Spinal cord (tissue), 10 donors: ENCODE data around the gene AFF2. TPM values are rescaled to one million over a fixed set of nuclear protein-coding genes. Genes with fewer than 3 reads are reported as not detected.
A peak's percentile ranks its signal among the peaks of the same experiment; 100 is the strongest.

Experiments used
- DNase-seq, 6 donors: peaks; one replicate each; pipeline versions ENCODE4 v3.0.0 to v3.0.0-alpha.2; 2013 to 2015; ENCODE audit warnings: low spot score in 6 of 6, low read depth in 4 of 6
- H3K27ac ChIP-seq: one replicate; pipeline ENCODE4 v1.5.1; 2013; ENCODE audit warnings: low read depth, low read length, control low read depth
- H3K27me3 ChIP-seq: one replicate; pipeline ENCODE4 v1.6.1; 2013; ENCODE audit warnings: low read length; ENCODE audit not compliant: control insufficient read depth, insufficient read depth
- H3K36me3 ChIP-seq: one replicate; pipeline ENCODE4 v1.6.1; 2013; ENCODE audit warnings: low read length; ENCODE audit not compliant: control insufficient read depth, insufficient read depth
- H3K4me1 ChIP-seq: one replicate; pipeline ENCODE4 v1.6.1; 2013; ENCODE audit warnings: low read length; ENCODE audit not compliant: control insufficient read depth, insufficient read depth
- H3K4me3 ChIP-seq: one replicate; pipeline ENCODE4 v1.5.1; 2013; ENCODE audit warnings: low read depth, low read length, control low read depth
- H3K9me3 ChIP-seq: one replicate; pipeline ENCODE4 v1.6.1; 2013; ENCODE audit warnings: low read length; ENCODE audit not compliant: control insufficient read depth, insufficient read depth
- WGBS: methylation state at CpG from one replicate; pipeline ENCODE4 v1.1.5; 2013; ENCODE audit warnings: missing lambda C conversion rate; ENCODE audit not compliant: insufficient coverage; 5-methylcytosine and 5-hydroxymethylcytosine counted together
- polyA plus RNA-seq, 2 donors: library from polyadenylated mRNA; unstranded; fragments of 120-200 nt; gene quantifications; one replicate each; pipeline ENCODE4 v1.2.1, GENCODE V29; 2013; ENCODE audit not compliant: insufficient read length in 2 of 2
- total RNA-seq, 2 donors: library from RNA; depleted of rRNA in 1 of 2; stranded (reverse); fragments of 120-200 nt in 1 of 2; fragments of >200 nt in 1 of 2; gene quantifications; one replicate each; pipeline versions ENCODE4 v1.2.3 to v1.2.4, GENCODE V29; 2013 to 2014
- donor health status: healthy.

Gene AFF2
- total and polyA plus RNA-seq, 4 donors: 14.5 to 49.8 (median 33.1) TPM

DNA sequence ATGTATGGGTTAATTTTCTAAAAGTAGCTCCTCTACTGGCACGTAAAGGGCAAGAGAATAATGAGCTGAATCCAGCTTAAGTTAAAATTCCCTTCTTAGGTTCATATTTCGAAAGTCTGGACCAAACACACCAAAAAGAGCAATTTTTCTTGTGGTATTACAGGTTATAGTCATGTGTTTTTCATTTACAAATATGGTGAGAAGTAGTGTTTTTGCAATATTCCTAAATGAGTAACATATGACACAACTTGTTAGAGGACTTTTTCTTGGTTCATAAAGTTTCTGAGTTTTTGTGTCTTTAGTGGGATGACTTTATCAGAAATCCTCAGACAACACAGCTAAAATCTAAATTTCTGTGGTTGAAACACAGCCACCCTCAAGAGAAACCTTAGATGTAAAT, 172.1 kb downstream of the AFF2 start:
- Histone ChIP-seq H3K4me3 (no peak overlapping the region), H3K27me3 (no peaks in the 10 kb centered on the region), H3K4me1 (no peaks in the 10 kb centered on the region), H3K27ac (no peak overlapping the region), H3K9me3 (peaks cover 3% of the 10 kb centered on the region), H3K36me3 (no peaks in the 10 kb centered on the region)
- DNase-seq: no peak
- no CpG with 5 or more reads among the region's 2 CpGs for WGBS

- no CpG with 5 or more reads among the region's 1 CpG for WGBS
- Histone ChIP-seq H3K4me3 (no peak overlapping the region), H3K36me3 (no peaks in the 10 kb centered on the region), H3K27ac (no peak overlapping the region), H3K4me1 (no peaks in the 10 kb centered on the region), H3K9me3 (no peaks in the 10 kb centered on the region), H3K27me3 (no peaks in the 10 kb centered on the region)
- DNase-seq: no peak
Observed at GRCh38 chrX:148681605-148682004, 181.2 kb downstream of the AFF2 start.

- WGBS: 84% methylated on average over 4 of the region's 4 CpGs
- H3K9me3 ChIP-seq: no peaks in the 10 kb centered on the region
- H3K4me3 ChIP-seq: no peak overlapping the region
- H3K4me1 ChIP-seq: no peaks in the 10 kb centered on the region
- H3K27me3 ChIP-seq: no peaks in the 10 kb centered on the region
- no peak overlapping the region for H3K27ac ChIP-seq
- DNase-seq: no peak
- no peaks in the 10 kb centered on the region for H3K36me3 ChIP-seq
Observed at GRCh38 chrX:148682206-148682605, 181.8 kb downstream of the AFF2 start.

DNA sequence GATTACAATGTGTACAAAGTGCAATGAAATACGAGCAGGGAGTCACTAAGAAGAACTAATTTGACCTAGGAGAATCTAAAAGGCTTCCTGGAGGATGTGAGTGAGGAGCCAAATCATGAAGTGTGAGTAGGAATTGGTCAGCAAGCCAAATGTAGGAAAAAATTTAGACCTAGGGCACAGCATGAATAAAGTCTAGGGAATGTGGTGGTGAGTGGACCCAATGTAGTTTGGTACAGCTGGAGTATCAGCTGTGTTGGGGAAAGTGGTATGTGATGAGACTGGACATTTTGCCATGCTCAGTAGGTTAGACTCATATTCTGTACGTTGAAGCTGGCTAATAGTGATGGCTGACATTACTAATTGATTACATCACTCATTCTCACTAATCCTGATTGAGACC, 191.0 kb downstream of the AFF2 start:
- no peak for DNase-seq
- H3K36me3 ChIP-seq: no peaks in the 10 kb centered on the region
- H3K27ac ChIP-seq: no peak overlapping the region
- H3K9me3 ChIP-seq: no peaks in the 10 kb centered on the region
- 56% methylated on average over 1 of the region's 2 CpGs for WGBS
- H3K4me1 ChIP-seq: no peaks in the 10 kb centered on the region
- H3K27me3 ChIP-seq: no peaks in the 10 kb centered on the region
- H3K4me3 ChIP-seq: no peak overlapping the region

DNA sequence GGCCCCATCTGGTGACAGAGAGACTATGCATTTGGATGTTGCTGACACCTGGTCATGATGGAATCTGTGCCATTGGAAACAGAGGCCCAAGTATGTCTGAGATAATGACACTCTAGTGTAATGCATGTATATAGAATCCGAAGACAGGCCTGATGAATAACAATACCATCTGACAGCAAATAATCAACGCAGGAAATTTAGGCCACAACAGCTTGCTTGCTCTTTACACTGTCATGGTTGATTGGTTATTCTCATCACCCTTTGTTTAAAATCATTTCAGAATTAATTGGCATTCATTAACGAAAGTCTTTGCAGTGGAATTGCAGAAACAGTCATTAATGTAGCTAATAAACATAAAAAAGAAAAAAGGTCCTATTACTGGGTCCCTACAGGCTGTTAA, 194.8 kb downstream of the AFF2 start:
- DNase-seq: peak in 2 of 6 donors; percentile 36 to 74
- no peaks in the 10 kb centered on the region for H3K4me1 ChIP-seq
- no CpG with 5 or more reads among the region's 3 CpGs for WGBS
- no peaks in the 10 kb centered on the region for H3K27me3 ChIP-seq
- no peaks in the 10 kb centered on the region for H3K9me3 ChIP-seq
- no peaks in the 10 kb centered on the region for H3K36me3 ChIP-seq
- H3K27ac ChIP-seq: no peak overlapping the region
- H3K4me3 ChIP-seq: no peak overlapping the region

GRCh38 chrX:148698221-148698620, 197.8 kb downstream of the AFF2 start:
- no peak for DNase-seq
- no peaks in the 10 kb centered on the region for H3K36me3 ChIP-seq
- H3K9me3 ChIP-seq: no peaks in the 10 kb centered on the region
- no peak overlapping the region for H3K4me3 ChIP-seq
- H3K27me3 ChIP-seq: no peaks in the 10 kb centered on the region
- WGBS: no CpG with 5 or more reads among the region's 3 CpGs
- H3K27ac ChIP-seq: no peak overlapping the region
- no peaks in the 10 kb centered on the region for H3K4me1 ChIP-seq

GRCh38 chrX:148700021-148700420, 199.6 kb downstream of the AFF2 start:
- Histone ChIP-seq H3K4me3 (no peak overlapping the region), H3K27me3 (no peaks in the 10 kb centered on the region), H3K36me3 (no peaks in the 10 kb centered on the region), H3K27ac (no peak overlapping the region), H3K9me3 (no peaks in the 10 kb centered on the region), H3K4me1 (no peaks in the 10 kb centered on the region)
- 29% methylated on average over 1 of the region's 2 CpGs for WGBS
- peak in 1 of 6 donors; percentile 7 for DNase-seq

DNA sequence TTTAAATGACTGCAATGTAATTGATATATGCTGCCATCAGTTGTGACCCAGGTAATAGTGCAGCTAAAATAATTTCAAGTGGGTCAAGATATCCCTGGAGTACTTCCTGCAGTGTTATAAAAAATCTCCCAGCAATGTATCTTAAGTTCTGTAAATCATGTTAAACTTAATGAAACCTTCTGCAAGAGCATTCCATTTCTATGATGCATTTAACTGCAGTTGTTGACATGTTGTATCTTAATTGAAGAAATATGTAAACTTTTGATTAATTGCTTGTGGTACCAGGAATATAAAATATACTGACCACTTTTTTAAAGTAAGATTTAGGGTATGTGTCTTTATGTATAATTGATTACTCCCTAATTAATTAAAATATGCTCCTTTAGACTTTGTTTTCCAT, 213.6 kb downstream of the AFF2 start:
- no peak for DNase-seq
- H3K27ac ChIP-seq: no peak overlapping the region

GRCh38 chrX:148715361-148715760, 214.9 kb downstream of the AFF2 start:
- Histone ChIP-seq H3K36me3 (no peaks in the 10 kb centered on the region), H3K27ac (no peak overlapping the region), H3K27me3 (no peaks in the 10 kb centered on the region), H3K4me1 (no peaks in the 10 kb centered on the region), H3K9me3 (no peaks in the 10 kb centered on the region), H3K4me3 (no peak overlapping the region)
- DNase-seq: no peak
- no CpG with 5 or more reads among the region's 4 CpGs for WGBS

More for the DNA sequence above, 213.6 kb downstream of the AFF2 start:
- no peaks in the 10 kb centered on the region for H3K9me3 ChIP-seq
- no peaks in the 10 kb centered on the region for H3K4me1 ChIP-seq
- no peaks in the 10 kb centered on the region for H3K36me3 ChIP-seq
- no peaks in the 10 kb centered on the region for H3K27me3 ChIP-seq
- H3K4me3 ChIP-seq: no peak overlapping the region

- no peak for DNase-seq
- no peaks in the 10 kb centered on the region for H3K27me3 ChIP-seq
- H3K4me1 ChIP-seq: no peaks in the 10 kb centered on the region
- no peak overlapping the region for H3K4me3 ChIP-seq
- WGBS: no CpG with 5 or more reads among the region's 3 CpGs
- H3K36me3 ChIP-seq: no peaks in the 10 kb centered on the region
- H3K9me3 ChIP-seq: no peaks in the 10 kb centered on the region
- H3K27ac ChIP-seq: no peak overlapping the region
Observed at GRCh38 chrX:148722966-148723365, 222.5 kb downstream of the AFF2 start.
